Loucy (cell line): Measurements from ENCODE around the gene B3GAT1.

Source experiments
- EZH2phosphoT487 ChIP-seq: fragments of 200-600 bp; IDR thresholded peaks from 2 replicates; pipeline ENCODE4 v1.6.1; 2018; ENCODE audit warnings: antibody characterized with exemption, mild to moderate bottlenecking, moderate library complexity, borderline replicate concordance
- TF ChIP-seq, protein P1 (sequence below): fragments of 200-600 bp; sonication (generic); conservative IDR thresholded peaks from 2 replicates; pipeline ENCODE4 v1.5.1; 2014; ENCODE audit warnings: mild to moderate bottlenecking, antibody characterized with exemption, low read length

DNA sequence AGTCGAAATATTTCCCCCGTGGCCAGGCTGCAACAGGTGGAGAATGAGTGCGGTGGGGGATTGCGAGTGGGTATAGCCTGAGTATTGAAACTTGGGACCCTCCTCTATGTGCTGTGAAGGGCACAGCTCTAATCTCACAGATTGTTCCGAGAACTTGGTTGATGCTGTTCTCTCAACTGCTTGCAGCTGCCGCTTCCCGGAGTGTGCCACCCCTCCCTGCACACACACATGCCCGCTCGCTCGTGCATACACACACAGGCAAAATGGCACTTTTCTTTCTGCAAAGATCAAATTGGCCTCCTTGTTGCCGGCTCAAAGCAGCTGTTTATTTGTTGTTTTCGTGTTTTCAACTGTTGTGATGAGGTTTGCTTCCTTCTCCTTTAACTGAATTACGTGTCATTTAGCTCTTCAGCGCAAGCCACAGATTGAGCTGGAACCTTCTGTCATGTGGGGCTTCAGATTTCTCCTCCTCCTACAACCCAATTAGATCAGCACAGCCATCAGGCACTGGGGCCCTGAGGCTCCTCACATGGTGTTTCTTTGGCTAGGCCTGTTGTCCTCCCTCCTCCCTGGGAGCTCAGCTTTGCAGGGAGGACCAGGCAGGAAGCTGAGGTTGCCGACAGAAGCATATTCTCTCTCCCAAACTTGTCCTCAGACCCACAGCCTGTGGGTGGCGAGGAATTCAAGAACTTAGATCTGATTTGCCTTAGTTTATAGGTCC, 13.9 kb upstream of the B3GAT1 start:
- TF ChIP-seq, protein P1, sequence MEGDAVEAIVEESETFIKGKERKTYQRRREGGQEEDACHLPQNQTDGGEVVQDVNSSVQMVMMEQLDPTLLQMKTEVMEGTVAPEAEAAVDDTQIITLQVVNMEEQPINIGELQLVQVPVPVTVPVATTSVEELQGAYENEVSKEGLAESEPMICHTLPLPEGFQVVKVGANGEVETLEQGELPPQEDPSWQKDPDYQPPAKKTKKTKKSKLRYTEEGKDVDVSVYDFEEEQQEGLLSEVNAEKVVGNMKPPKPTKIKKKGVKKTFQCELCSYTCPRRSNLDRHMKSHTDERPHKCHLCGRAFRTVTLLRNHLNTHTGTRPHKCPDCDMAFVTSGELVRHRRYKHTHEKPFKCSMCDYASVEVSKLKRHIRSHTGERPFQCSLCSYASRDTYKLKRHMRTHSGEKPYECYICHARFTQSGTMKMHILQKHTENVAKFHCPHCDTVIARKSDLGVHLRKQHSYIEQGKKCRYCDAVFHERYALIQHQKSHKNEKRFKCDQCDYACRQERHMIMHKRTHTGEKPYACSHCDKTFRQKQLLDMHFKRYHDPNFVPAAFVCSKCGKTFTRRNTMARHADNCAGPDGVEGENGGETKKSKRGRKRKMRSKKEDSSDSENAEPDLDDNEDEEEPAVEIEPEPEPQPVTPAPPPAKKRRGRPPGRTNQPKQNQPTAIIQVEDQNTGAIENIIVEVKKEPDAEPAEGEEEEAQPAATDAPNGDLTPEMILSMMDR, result no peak
- no peak for TF ChIP-seq EZH2phosphoT487
